Skeletal muscle tissue (tissue), 4 donors: ENCODE results near the gene CTNNA1. TPM values are rescaled to one million over a fixed set of nuclear protein-coding genes. Genes with fewer than 3 reads are reported as not detected.

ENCODE experiments used
- H3K27ac ChIP-seq: one replicate; pipeline ENCODE4 v1.7.0; 2013; ENCODE audit warnings: mild to moderate bottlenecking, low read depth, low read length, inconsistent platforms
- H3K27me3 ChIP-seq, 3 donors: one replicate each; pipeline ENCODE4 v1.7.0; 2013; ENCODE audit warnings: low read length in 3 of 3; ENCODE audit not compliant: control insufficient read depth in 3 of 3, insufficient read depth in 3 of 3
- H3K36me3 ChIP-seq, 3 donors: one replicate each; pipeline ENCODE4 v1.7.0; 2013; ENCODE audit warnings: low read length in 3 of 3; ENCODE audit not compliant: control insufficient read depth in 3 of 3, insufficient read depth in 3 of 3
- H3K4me1 ChIP-seq, 3 donors: one replicate each; pipeline ENCODE4 v1.7.0; 2013; ENCODE audit warnings: low read length in 3 of 3, mild to moderate bottlenecking in 3 of 3; ENCODE audit not compliant: control insufficient read depth in 3 of 3, insufficient read depth in 3 of 3
- H3K4me3 ChIP-seq, 3 donors: one replicate each; pipeline ENCODE4 v1.7.0; 2013; ENCODE audit warnings: low read length in 3 of 3
- H3K9ac ChIP-seq, 3 donors: one replicate each; pipeline ENCODE4 v1.7.0; 2013; ENCODE audit warnings: low read length in 3 of 3, mild to moderate bottlenecking in 3 of 3, moderate library complexity in 2 of 3, low read depth in 1 of 3
- H3K9me3 ChIP-seq, 3 donors: one replicate each; pipeline ENCODE4 v1.7.0; 2013; ENCODE audit warnings: low read length in 3 of 3; ENCODE audit not compliant: control insufficient read depth in 3 of 3
- total RNA-seq: library from RNA; depleted of rRNA; stranded (reverse); fragments of >200 nt; gene quantifications from one replicate; pipeline ENCODE4 v1.2.3, GENCODE V29; 2014
- donor health status: Osteomylitis.

CTNNA1 gene
- total RNA-seq, 1 donor from 2014 or later: 375 TPM

- Histone ChIP-seq H3K4me1 (peaks cover 18 to 40% (median 24%) of the 10 kb centered on the region in 3 donors), H3K36me3 (peaks cover 0 to 6% (median 3%) of the 10 kb centered on the region in 3 donors), H3K4me3 (no peak overlapping the region)
Observed at GRCh38 chr5:138820695-138821094, 67.5 kb downstream of the CTNNA1 start.

DNA sequence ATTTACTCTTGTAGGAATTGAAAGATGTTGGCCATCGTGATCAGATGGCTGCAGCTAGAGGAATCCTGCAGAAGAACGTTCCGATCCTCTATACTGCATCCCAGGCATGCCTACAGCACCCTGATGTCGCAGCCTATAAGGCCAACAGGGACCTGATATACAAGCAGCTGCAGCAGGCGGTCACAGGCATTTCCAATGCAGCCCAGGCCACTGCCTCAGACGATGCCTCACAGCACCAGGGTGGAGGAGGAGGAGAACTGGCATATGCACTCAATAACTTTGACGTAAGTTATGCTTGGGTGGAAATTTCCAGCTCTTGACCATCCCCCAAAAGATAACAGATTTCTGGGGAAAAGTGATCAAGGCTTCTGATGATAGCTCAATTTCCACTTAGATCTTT, 71.3 kb downstream of the CTNNA1 start:
- Histone ChIP-seq H3K9me3 (no peaks in the 10 kb centered on the region), H3K9ac (no peak overlapping the region), H3K27ac (no peak overlapping the region), H3K4me1 (peaks cover 7 to 27% (median 13%) of the 10 kb centered on the region in 3 donors), H3K4me3 (no peak overlapping the region), H3K36me3 (peaks cover 8 to 20% (median 18%) of the 10 kb centered on the region in 3 donors), H3K27me3 (no peaks in the 10 kb centered on the region)

More at GRCh38 chr5:138820695-138821094, 67.5 kb downstream of the CTNNA1 start:
- Histone ChIP-seq H3K9ac (no peak overlapping the region), H3K9me3 (no peaks in the 10 kb centered on the region), H3K27ac (no peak overlapping the region), H3K27me3 (no peaks in the 10 kb centered on the region)

DNA sequence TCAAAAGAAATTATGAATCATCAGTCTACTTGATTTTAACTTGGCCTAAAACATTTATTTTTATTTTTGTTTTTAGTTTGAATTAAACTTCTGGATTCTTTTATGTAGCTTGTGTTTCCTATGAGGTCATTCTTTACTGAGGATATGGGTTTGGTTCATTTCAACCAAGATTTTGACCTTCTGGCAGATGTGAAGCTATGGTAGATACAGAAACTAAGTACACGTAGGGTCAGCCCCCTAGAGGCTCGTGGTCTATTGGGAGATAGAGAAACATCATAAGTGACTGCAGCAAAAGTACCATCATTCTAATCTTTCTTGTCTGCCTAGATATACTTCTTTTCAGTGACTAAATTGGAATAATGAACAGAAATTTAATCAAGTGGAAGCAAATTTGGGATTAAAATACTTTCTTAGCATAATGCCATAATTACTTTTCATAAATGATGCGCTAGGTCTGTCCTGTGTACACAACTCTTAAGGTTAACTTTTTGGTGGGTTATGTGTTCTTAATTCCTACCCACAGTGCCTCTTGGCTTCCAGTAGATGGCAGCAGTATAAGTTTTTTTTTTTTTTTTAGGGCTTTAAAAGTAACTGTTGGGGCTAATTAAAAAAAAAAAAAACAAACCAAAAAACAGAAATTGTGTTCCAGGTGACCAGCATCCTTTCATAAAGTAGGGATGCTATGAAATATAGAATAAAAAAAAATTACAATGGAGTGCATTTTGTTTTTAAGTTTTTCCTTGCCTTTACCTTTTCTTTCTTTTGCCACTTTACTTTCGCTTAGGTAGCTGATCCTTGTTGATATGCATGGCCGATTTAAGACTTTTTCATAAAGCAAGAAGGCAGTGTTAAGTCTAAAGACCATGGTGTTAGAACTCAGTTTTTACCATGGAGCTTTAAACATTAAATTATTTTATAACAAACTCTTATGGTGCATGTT, 72.0 kb downstream of the CTNNA1 start:
- Histone ChIP-seq H3K36me3 (peaks cover 8 to 20% (median 18%) of the 10 kb centered on the region in 3 donors), H3K9me3 (no peaks in the 10 kb centered on the region), H3K9ac (no peak overlapping the region), H3K4me1 (peaks cover 6 to 23% (median 9%) of the 10 kb centered on the region in 3 donors), H3K4me3 (no peak overlapping the region), H3K27ac (no peak overlapping the region), H3K27me3 (no peaks in the 10 kb centered on the region)

DNA sequence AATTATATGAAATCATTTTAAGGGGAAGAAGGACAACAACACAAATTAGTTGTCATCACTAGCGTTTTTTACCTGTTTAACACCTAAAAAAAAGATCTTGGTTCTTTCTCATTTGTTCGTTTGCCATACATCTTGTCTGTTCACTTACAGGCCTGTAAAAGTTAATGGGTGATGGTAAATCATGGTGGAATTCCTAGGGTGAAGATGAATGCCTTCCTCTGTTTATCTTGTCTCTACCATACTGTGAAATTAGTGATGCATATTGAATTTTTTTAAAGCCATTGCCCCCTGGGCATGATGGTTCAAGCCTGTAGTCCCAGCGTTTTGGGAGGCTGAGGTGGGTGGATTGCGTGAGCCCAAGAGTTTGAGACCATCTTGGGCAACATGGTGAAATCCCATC, 75.3 kb downstream of the CTNNA1 start:
- Histone ChIP-seq H3K27me3 (no peaks in the 10 kb centered on the region), H3K27ac (no peak overlapping the region), H3K4me3 (no peak overlapping the region), H3K9ac (no peak overlapping the region), H3K36me3 (peaks cover 8 to 24% (median 18%) of the 10 kb centered on the region in 3 donors), H3K9me3 (no peaks in the 10 kb centered on the region), H3K4me1 (peaks cover 3 to 15% (median 15%) of the 10 kb centered on the region in 3 donors)

GRCh38 chr5:138829341-138829740, 76.1 kb downstream of the CTNNA1 start:
- H3K4me1 ChIP-seq: peaks cover 3 to 15% (median 15%) of the 10 kb centered on the region in 3 donors
- no peak overlapping the region for H3K4me3 ChIP-seq

GRCh38 chr5:138831703-138832102, 78.5 kb downstream of the CTNNA1 start:
- Histone ChIP-seq H3K9ac (no peak overlapping the region), H3K4me3 (no peak overlapping the region), H3K9me3 (no peaks in the 10 kb centered on the region), H3K27ac (no peak overlapping the region), H3K36me3 (peaks cover 8 to 18% (median 15%) of the 10 kb centered on the region in 3 donors), H3K27me3 (no peaks in the 10 kb centered on the region), H3K4me1 (peaks cover 3 to 15% (median 12%) of the 10 kb centered on the region in 3 donors)

More at GRCh38 chr5:138829341-138829740, 76.1 kb downstream of the CTNNA1 start:
- H3K27ac ChIP-seq: no peak overlapping the region
- H3K9me3 ChIP-seq: no peaks in the 10 kb centered on the region
- H3K27me3 ChIP-seq: no peaks in the 10 kb centered on the region
- H3K9ac ChIP-seq: no peak overlapping the region
- peaks cover 8 to 24% (median 18%) of the 10 kb centered on the region in 3 donors for H3K36me3 ChIP-seq

DNA sequence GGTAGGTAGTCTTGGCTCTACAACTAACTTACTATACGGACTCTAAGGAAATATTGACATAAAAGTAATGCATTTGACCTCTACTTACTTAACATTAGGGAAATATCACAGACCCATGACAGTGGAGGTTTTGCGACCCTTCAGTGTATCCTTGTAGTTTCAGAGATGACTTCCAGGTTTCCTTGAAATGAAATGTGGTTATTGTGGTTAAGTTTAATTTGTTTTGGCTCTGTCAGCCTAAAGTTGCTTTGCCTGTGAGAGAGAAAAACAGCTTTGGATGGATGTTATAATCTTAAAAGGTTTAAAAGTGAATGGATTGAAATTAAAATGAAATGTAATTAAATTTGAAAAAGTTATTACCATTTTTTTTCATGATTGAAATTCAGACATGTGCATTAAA, 79.0 kb downstream of the CTNNA1 start:
- H3K4me1 ChIP-seq: peaks cover 3 to 15% (median 12%) of the 10 kb centered on the region in 3 donors

DNA sequence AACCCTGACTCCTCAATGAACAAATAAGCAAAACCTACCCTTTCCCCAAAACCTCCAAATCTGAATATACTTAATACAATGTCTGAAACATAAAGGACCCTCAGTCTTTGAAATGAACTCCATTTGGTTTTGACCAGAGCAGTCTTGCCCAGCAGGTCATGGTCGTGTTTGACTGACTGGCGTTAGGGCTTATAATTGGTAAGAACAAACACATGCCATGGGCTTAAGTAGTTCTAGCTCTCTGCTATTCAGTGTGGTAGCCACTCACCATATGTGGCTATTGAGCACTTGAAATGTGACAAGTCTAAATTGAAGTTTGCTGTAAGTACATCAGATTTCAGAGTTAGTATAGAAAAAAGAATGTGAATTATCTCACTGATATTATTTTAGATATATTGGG, 79.9 kb downstream of the CTNNA1 start:
- H3K9ac ChIP-seq: no peak overlapping the region
- H3K4me3 ChIP-seq: no peak overlapping the region
- H3K9me3 ChIP-seq: no peaks in the 10 kb centered on the region
- H3K27me3 ChIP-seq: no peaks in the 10 kb centered on the region
- H3K27ac ChIP-seq: no peak overlapping the region
- H3K4me1 ChIP-seq: peaks cover 3 to 15% (median 12%) of the 10 kb centered on the region in 3 donors
- peaks cover 5 to 7% (median 5%) of the 10 kb centered on the region in 3 donors for H3K36me3 ChIP-seq

More for the DNA sequence above, 79.0 kb downstream of the CTNNA1 start:
- H3K4me3 ChIP-seq: no peak overlapping the region
- peaks cover 8 to 14% (median 14%) of the 10 kb centered on the region in 3 donors for H3K36me3 ChIP-seq
- H3K27me3 ChIP-seq: no peaks in the 10 kb centered on the region
- no peak overlapping the region for H3K27ac ChIP-seq
- H3K9ac ChIP-seq: no peak overlapping the region
- H3K9me3 ChIP-seq: no peaks in the 10 kb centered on the region

DNA sequence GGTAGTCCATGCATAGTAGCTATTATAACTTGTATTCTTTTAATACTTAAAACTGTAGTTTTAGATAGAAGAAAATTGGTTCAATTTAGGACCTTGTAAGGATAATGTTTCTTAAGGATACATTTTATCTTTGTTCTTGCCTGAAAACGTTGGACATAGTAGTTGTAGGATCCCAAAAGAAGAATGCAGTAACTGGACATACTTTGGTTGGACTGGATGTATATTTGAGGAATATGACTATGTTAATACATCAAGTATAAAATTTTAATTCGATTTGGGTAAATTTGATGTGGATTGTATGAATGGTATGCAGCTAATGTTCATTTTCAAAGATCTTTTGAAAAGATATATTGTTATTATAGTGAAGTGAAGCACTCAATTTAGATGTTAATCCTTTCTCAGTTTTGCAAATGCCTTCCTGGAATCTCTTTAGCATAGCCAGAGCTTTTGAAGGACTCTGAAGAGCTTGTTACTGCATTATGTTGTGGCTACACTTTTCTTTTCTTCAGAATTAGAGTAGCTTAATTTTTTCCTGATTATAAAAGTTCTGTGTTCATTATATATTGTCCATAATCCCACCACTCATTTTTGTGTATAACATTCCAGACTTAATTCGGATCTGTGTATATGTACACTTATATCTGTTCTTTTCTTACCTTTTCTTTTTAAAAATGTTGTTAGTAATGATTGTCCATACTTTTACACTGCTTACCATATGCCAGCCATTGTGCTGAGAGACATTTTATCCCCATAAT, 80.7 kb downstream of the CTNNA1 start:
- Histone ChIP-seq H3K27me3 (no peaks in the 10 kb centered on the region), H3K4me3 (no peak overlapping the region), H3K9ac (no peak overlapping the region), H3K9me3 (no peaks in the 10 kb centered on the region), H3K27ac (no peak overlapping the region), H3K4me1 (peaks cover 3 to 15% (median 12%) of the 10 kb centered on the region in 3 donors), H3K36me3 (peaks cover under 1 to 4% (median 2%) of the 10 kb centered on the region in 3 donors)
